GM19328 (cell line): ENCODE data around the gene ASCL5.
"Not testable (repeated sequence)": the region's sequence is repeated elsewhere in the genome, so short reads cannot be mapped to it uniquely, and the experiment has no call there.

ENCODE experiments used
- ATAC-seq: cut with Tn5 transposase; IDR thresholded peaks from one replicate; pipeline ENCODE4 v1.9.1; 2021; ENCODE audit warnings: mild to moderate bottlenecking, moderate library complexity; ENCODE audit not compliant: unreplicated experiment

ASCL5 gene

GRCh38 chr1:201126832-201127754 is at the start of gene ASCL5:
TSS of gene ASCL5 (minus strand) at chr1:201127184. CDS start at chr1:201115372, 11,812 bp downstream.
- ATAC-seq = no peak

GRCh38 chr1:201175820-201176500 is 49.0 kb upstream of the ASCL5 start:
- no peak for ATAC-seq

GRCh38 chr1:201173736-201174135 is 46.8 kb upstream of the ASCL5 start:
- no peak for ATAC-seq

GRCh38 chr1:201172999-201173610 is 46.1 kb upstream of the ASCL5 start:
- no peak for ATAC-seq

- no peak for ATAC-seq
These were observed 45.3 kb upstream of the ASCL5 start for GRCh38 chr1:201172326-201172725.

GRCh38 chr1:201171063-201172036 is 44.4 kb upstream of the ASCL5 start:
- ATAC-seq = peak; percentile 52

- ATAC-seq = peak; percentile 92
These were observed 43.6 kb upstream of the ASCL5 start for GRCh38 chr1:201170533-201171062.

GRCh38 chr1:201169971-201170532 is 43.1 kb upstream of the ASCL5 start:
- no peak for ATAC-seq

GRCh38 chr1:201169203-201169602 is 42.2 kb upstream of the ASCL5 start:
- no peak for ATAC-seq

- ATAC-seq = no peak
These were observed 40.3 kb upstream of the ASCL5 start for GRCh38 chr1:201167041-201167991.

GRCh38 chr1:201164645-201165044 is 37.7 kb upstream of the ASCL5 start:
- ATAC-seq = no peak

GRCh38 chr1:201163707-201164106 is 36.7 kb upstream of the ASCL5 start:
- no peak for ATAC-seq

GRCh38 chr1:201163036-201163435 is 36.1 kb upstream of the ASCL5 start:
- not testable (repeated sequence) for ATAC-seq

GRCh38 chr1:201157949-201158348 is 31.0 kb upstream of the ASCL5 start:
- no peak for ATAC-seq

GRCh38 chr1:201156819-201157218 is 29.8 kb upstream of the ASCL5 start:
- ATAC-seq = no peak

- no peak for ATAC-seq
These were observed 29.4 kb upstream of the ASCL5 start for GRCh38 chr1:201156346-201156745.

GRCh38 chr1:201155354-201155753 is 28.4 kb upstream of the ASCL5 start:
- no peak for ATAC-seq

- ATAC-seq = peak; percentile 98
These were observed 27.6 kb upstream of the ASCL5 start, which contains the start of gene TMEM9 for GRCh38 chr1:201154389-201155165. TSS of gene TMEM9 (minus strand) at chr1:201154474. CDS start at chr1:201153923, 551 bp downstream.
